ENCODE measurements around the gene MRPS33.
"Not testable (repeated sequence)": the region's sequence is repeated elsewhere in the genome, so short reads cannot be mapped to it uniquely, and the experiment has no call there.

MRPS33 gene

DNA sequence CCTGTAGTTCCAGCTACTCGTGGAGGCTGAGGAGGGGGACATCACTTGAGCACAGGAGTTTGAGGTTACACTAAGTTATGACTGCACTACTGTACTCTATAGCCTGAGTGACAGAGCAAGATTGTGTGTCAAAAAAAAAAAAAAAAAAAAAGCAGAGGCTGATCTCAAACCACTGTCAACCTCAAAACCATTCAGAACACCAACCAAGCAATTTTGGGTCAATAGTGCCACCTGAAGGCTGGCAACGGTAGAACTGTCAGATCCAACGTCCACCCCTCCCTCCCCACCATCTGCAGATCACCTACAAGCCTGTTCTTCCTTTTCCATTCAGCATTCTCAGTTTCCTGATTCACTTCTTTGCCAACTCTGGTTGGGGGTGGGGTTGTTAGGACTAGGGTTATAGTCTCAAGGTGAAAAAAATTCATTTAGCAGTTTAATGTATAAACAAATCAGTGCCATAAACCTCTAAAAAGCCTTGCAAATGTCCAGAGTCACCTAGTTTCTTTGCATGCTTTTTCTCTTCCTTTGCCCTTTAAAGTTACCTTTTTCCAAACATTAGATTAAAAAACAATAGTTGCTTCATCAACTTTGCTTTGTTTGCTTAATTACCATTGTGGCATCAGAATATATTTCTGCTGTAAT lies 2.6 kb downstream of the MRPS33 start:
- DNase-seq = peak; percentile 82

DNA sequence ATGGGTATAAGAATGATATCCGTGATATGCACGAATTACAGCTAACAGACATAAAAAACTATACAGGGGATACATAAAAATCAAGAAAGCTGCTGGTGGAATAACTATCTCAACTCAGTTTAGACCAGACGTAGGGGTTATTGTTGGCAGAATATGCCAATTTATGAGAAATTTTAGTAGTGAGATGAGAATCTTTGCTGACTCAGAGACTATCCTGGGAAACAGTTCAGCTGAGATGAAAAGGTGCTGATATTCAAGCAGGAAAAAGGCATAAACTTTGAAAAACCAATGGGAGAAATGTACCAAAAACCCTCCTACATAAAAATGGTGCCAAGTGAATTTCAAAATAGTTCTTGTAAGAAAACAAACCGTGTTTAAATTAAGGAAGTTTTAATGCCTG lies 3.3 kb downstream of the MRPS33 start:
- DNase-seq = no peak

DNA sequence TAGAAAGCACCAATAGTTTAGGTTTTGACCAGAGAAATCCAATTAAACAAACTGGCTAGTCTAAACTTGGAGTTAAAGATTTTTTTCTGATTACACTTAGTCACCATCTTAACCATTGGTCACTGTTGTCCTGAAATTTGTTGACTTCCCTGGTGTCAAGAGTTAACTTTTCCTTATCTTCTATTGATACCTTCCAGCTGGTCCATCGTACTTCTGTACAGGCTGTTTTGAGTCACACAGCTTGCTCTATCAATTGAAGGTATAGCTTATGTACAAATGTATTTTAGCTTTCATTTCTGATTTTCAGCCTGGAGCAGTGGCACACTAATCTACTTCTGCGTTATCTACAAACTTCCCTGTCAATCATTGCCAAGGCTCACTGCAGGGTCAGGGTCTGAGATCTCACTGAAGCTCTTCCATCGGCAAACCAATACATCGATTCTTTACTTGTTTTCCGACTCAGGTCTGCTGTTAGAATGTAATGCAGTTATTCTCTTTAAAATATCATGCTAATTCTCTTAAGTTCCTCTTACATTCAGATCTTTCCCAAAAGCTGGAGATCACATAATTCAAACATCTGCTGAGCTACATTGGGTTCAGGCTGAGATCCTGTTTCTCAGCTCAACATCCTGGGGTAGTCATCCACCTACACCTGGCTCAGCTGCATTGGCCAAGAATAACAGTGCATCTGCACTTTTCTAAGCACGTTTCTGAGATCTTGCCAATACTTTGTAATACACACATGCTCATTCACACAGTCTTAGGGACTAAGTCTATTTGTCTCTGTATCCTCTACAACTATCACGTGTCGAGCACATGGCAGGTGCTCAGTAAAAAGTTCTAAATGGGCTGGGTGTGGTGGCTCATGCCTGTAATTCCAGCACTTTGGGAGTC lies 11.3 kb downstream of the MRPS33 start:
- DNase-seq = no peak

- no peak for DNase-seq
Observed at GRCh38 chr7:141001546-141001945, 13.2 kb downstream of the MRPS33 start.

DNA sequence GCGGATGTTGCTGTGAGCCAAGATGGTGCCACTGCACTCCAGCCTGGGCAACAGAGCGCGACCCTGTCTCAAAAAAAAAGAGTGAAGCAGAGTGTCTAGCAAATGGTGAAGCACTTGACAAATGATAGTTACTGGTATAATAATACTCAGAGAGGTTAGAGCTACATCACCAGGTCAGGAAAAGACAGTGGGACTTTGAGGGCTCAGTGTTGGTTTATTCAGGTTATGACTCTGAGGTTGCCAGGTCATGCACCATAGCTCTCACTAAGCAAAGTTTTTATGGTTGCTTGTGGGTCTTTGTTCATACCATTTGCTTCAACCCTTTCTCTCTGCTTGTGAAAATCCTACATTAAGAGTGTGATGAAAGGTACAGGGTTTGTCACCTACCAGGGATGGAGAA lies 13.6 kb downstream of the MRPS33 start:
- no peak for DNase-seq

GRCh38 chr7:140998715-140999114 lies 16.0 kb downstream of the MRPS33 start:
- DNase-seq = no peak

GRCh38 chr7:140992422-140992821 lies 22.3 kb downstream of the MRPS33 start:
- no peak for DNase-seq

DNA sequence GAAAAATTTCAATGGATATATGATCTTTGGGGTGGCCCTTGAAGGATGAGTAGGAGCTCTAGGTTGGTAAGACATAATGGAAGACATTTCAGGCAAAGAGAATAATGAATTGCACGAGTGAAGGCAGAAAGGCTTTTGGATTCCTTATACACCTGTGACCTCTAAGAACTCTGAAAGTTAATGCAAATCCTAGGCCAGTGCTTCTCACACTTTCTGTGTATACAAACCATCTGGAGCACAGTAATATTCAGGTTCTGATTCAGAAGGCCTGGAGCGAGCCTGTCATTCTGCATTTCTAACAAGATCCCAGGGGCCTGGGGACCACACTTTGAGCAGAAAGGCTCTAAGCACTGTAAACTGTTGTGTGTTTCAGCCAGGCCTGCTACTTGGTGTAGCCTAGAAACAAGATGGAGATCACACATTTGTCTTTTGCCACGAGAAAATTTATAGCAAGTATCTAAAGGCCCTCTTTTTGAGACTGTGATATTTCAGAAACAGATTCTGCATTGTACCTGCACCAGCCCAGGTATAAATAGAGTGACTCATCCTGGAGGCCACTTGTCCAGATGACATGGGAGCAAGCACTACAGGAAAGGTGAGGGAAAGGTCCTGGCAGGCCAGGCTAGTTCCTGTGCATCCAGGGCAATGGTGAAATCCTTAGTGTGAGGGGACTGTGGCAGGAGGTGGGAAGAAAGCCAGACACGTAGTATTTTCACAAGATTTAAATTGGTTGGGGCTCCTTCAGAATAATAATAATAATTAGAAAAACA lies 24.4 kb downstream of the MRPS33 start:
- DNase-seq = no peak

GRCh38 chr7:140989068-140989467 lies 25.7 kb downstream of the MRPS33 start:
- DNase-seq = no peak

GRCh38 chr7:140983802-140984201 lies 30.9 kb downstream of the MRPS33 start:
- no peak for DNase-seq

DNA sequence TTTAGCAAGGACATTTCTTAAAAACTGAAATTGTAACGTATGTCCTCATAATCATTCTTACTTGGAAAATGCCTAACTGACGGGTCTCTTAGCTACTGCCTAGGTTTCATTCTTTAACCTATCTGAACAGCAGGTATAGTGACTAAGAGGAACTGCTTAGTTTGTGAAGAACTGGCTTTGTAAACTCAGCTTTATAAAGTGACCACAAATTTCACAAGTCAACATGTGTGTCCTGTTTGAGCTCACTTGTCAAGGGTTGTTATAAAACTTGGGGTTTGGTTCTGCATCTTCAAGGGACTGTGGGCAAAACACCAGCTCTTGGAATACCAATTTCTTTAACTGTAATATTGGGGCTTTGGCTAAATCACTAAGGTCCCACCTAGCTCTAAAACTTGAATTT lies 32.2 kb downstream of the MRPS33 start:
- no peak for DNase-seq

- DNase-seq = no peak
Observed at GRCh38 chr7:140981951-140982350, 32.8 kb downstream of the MRPS33 start.

DNA sequence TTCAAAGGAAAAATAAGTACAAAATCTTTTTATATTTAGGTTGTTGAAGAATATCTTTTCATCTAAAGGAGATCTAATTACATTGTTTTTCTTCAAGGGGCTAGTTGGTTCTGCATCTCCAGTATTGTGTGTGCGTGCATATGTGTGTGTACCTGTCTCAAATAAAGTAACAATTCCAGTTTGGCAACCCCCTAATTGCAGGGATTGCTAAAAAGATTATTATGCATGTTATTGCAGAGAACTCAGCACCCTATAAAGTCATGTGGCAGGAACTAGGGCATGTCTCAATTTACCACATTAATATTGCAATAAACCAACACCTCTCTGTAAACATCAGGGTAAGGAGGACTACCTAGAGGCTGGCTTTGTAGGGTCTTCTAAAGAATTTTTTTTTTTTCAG lies 37.0 kb downstream of the MRPS33 start:
- DNase-seq = no peak

GRCh38 chr7:140972876-140973829 lies 41.6 kb downstream of the MRPS33 start:
- DNase-seq = no peak

- no peak for DNase-seq
Observed at GRCh38 chr7:140972344-140972743, 42.4 kb downstream of the MRPS33 start.

GRCh38 chr7:140967438-140967837 lies 47.3 kb downstream of the MRPS33 start:
- no peak for DNase-seq

DNA sequence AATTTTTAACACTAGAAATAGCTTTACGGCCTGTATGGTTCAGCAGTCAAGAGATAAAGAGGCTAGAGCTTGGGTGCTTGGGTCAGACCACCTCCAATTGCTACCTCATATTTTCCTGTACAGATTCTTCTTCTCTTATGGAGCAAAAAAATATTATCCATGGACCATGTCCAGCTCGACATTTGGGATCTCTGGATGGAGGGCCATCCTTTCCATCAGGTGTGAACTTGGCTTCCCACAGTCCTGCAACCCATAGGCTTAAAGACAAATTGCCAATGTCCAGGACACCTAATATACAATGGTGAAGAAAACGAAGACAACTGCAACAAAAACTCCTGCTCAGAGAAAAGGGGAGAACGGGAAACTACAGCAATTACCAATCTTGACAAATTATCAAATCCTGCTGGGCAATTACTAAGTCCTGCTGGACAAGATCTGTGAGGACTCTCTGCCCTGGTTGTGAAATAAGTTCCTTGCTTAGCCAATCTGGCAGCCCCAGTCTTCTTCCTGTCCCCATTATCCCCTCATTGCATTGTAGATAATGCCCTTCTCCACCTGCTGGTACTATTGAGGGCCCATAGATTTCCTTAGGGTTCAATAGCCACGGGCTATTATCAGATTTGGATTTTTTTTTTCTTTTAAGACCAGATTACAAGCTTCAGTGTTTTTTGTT lies 48.1 kb downstream of the MRPS33 start:
- DNase-seq = no peak

DNA sequence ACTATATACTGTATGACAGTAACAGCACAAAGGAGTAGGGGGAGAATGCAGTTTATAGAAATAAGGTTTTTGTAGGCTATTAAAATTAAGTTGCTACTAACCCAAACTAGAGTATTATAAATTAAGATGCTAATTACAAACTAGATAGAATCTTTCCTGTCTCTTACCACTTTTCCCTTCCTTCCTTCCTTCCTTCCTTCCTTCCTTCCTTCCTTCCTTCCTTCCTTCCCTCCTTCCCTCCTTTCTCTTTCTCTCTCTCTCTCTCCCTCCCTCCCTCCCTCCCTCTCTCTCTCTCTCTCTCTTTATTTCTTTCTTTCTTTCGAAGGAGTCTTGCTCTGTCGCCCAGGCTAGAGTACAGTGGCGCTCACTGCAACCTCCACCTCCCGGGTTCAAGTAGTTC lies 53.6 kb downstream of the MRPS33 start:
- DNase-seq = no peak

DNA sequence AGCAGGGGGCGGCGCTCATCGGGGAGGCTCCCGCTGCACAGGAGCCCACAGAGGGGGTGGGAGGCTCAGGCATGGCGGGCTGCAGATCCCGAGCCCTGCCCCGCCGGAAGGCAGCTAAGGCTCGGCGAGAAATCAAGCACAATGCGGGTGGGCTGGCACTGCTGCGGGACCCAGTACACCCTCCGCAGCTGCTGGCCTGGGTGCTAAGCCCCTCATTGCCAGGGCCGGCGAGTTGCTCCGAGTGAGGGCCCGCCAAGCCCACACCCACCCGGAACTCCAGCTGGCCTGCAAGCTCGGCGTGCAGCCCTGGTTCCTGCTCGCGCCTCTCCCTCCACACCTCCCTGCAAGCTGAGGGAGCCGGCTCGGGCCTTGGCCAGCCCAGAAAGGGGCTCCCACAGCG lies 57.8 kb downstream of the MRPS33 start:
- not testable (repeated sequence) for DNase-seq
